HG03442 (cell line): ENCODE data around the gene MCC.
A peak's percentile ranks its signal among the peaks of the same experiment; 100 is the strongest.

Source experiments
- ATAC-seq: cut with Tn5 transposase; IDR thresholded peaks from one replicate; pipeline ENCODE4 v1.9.1; 2021; ENCODE audit warnings: mild to moderate bottlenecking, moderate library complexity; ENCODE audit not compliant: unreplicated experiment

MCC gene

DNA sequence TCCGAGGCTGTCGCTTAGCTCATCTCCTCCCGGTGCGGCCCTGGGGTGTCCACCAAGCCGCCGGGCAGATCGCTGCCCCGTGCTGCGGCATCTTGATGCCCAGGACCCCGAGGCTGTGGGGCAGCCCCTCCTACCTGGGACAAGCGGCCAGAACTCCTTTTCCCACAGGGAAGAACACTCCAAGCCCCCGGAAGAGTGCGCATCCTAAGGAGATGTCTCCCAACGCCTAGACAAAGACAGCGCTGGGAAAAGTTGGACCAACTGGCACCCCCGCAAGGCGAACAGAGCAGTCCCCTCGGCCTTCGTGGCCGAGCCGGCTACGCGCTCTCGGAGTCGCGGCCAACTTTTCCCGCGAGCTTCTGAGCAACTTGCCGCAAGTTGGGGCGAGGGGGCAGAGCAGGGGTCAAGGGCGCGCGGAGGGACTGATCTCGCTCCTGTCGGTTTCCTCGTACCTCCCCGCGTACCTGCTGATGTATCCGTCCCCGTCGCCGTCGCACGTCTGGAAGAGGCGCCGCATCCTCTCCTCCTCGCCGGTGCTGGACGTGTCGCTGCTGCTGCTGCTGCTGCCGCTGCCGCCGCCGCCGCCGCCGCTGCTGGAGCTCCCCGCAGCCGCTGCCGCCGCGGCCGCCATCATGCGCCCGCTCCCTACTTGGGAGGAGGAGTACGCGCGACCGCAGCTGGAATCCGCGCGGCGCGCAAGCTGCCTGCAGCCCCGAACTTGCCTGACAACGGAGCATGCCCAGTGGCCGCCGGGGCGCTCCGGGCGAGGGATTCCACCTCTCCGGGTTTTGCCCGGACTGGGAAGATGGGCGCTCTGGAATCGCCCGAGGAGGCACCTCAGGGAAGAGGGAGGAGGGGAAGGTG lies at the start of gene MCC:
MCC (minus strand) TSS at position 673 of the 864 bp plus-strand sequence.
- ATAC-seq = no peak

DNA sequence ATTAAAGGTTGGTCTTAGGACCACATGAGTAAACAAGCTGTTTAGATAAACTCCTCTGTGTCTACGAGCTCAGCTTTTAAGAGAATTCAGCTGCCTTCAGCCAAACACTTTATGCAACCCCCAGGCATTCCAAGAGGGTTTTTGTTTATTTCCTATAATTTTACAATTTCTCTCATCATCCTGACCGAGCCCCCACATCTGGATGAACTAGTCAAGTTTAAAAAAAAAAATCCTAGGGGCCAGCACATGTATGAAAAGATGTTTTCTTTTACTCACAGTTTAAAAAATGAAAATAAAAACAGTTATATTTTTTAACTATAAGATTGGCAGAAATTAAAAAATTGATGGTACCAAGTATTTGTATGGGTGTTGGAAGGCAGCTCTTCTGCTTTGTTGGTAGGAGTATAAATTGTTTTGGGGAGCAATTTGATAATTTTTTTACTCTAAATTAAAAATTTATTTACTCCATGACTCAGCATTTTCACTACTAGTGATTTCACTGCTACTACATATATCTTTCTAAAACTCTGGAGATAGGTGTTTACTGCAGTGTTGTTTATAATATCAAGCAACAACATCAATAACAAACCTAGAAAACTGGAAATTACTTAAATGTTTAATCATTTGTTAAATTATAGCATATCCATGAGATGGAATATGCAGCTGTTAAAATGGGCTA lies 43.4 kb upstream of the MCC start:
- no peak for ATAC-seq

DNA sequence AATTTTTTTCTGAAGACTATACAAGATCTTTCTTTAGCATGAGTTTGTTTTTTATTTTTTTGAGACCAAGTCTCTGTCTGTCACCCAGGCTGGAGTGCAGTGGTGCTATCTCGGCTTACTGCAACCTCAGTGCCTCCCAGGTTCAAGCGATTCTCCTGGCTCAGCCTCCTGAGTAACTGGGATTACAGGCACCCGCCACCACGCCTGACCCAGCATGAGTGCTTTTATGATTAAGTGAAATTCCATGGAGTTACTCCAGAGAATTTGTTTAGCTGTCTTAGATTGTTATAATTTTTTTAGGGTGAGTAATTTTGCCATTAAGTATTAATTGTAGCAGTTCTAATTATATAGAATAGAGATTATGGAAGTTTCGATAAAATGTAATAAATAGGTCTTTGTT lies 39.5 kb upstream of the MCC start:
- no peak for ATAC-seq

DNA sequence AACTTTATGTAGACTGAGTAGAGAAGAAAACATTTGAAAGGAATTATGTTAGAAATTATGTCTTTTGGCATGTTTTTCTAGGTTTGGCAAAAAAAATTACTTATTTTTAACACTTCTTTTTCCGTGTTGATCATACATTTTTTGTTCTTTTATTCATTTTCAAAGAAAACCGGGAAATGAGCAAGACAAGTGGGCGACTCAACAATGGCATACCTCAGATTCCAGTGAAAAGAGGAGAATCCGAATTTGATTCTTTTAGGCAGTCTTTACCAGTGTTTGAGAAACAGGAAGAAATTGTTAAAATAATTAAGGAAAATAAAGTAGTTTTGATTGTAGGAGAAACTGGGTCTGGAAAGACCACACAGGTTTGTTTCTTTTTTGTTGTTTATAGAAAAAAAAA lies 38.2 kb upstream of the MCC start:
- no peak for ATAC-seq

DNA sequence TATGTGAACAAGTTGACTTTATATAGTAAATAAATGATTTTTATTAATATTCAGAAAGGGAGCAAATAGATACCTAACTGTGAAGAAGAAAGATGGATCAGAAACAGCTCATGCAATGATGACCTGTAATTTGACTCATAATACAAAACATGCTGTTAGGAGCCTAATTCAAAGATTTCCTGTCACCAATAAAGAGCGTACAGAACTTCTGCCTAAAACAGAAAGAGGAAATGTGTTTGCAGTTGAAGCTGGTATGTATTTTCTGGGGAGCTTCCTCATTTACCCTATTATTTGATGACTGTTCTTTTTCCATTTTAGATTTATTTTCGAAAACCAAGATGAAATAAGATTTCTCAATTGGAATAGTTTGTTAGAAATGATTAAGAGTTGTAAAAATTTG lies 36.7 kb upstream of the MCC start:
- peak; percentile 61 for ATAC-seq

DNA sequence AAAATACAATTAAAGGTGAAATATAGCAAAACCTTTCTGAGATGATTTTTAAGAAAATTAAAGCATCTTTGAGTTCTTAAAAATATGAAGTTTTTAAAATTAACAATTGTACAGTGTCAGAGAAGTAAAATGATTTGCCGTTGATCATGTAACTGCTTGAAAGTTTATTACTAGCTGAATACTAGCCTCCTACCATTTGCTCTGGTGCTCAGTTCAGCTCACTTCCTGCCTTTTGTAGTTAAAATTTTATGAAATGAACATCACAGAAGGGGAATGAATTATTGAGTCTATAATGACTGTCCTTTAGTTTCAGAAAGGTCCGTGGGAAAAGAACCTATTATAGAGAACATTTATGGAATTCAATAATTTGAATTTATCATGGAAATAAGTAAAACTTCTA lies 34.9 kb upstream of the MCC start:
- no peak for ATAC-seq

DNA sequence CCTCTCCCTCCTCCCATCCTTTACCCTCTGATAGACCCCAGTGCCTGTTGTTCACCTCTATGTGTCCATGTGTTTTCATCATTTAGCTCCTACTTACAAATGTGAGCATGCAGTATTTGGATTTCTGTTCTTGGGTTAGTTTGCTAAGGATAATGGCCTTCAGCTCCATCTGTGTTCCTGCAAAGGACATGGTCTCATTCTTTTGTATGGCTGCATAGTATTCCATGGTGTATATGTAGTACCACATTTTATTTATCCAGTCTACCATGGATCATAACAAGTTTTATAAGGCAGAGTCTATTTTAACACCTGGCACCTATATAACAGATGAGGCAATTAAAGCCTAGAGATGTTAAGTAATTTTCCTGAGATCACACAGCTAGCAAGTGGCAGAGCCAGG lies 32.6 kb upstream of the MCC start:
- no peak for ATAC-seq

DNA sequence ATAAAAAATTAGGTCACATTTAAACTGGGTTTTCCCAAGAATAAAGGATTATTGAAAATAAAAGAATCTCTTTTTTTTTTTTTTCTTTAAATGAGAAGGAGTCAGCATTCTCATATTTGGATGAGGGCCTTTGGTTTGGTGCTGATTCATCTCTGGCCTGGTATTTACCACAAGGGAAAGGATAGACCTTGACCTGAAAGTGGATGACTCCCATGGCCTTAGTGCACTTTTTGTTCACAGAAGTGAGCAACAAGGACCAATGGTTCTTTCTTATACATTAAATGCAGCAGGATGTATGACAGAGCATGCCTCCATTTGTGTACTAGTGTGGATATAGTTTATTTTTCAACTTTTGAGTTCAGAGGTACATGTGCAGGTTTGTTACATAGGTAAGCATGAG lies 32.2 kb upstream of the MCC start:
- ATAC-seq = peak; percentile 83

DNA sequence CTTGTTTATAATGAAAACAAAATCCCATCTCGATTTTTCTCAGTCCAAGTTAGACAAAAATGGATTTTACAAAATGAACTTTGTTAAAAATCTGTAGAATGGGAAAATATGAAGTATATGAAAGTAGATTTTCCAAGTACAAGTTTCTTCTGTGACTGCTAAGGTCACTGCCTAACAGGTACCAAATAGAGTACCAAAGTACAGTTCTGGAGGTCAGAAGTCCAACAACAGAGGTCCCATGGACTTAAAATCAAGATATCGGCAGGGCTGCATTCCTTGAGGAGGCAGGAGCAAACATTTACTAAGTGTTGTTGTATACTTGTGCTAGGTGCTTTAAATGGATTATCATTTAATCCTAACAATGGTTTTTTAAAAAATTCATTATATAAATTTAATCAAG lies 31.2 kb upstream of the MCC start:
- ATAC-seq = no peak

DNA sequence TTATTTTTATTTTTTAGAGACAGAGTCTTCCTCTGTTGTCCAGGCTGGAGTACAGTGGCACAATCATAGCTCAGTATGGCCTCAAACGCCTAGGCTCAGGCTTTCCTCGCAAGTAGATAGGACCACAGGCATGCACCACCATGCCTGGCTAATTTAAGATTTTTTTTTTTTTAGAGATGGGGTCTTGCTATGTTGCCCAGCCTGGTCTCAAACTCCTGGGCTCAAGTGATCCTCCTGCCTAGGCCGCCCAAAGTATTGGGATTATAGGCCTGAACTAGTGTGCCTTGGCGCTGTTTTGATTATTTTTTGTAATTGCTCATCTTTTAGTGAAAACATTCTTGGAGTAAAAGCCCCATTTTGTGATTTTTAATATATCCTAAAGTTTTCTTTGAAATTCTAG lies 30.6 kb upstream of the MCC start:
- no peak for ATAC-seq

DNA sequence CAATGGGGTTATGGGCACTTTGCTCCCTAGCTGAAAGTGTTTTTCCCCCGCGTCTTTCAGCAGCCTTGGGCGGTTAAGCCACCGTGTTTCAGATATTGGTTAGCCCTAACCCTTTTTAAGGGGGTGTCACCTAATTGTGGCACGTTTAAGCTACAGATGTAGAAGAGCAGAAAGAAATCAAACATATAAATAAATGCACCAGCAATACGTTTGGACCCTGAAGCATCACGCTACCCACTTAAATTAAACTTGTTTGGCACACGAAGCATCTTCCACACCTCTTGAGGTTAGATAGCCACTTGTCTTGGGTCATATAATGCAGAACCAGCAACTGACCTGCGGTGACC lies 26.0 kb upstream of the MCC start:
- no peak for ATAC-seq

DNA sequence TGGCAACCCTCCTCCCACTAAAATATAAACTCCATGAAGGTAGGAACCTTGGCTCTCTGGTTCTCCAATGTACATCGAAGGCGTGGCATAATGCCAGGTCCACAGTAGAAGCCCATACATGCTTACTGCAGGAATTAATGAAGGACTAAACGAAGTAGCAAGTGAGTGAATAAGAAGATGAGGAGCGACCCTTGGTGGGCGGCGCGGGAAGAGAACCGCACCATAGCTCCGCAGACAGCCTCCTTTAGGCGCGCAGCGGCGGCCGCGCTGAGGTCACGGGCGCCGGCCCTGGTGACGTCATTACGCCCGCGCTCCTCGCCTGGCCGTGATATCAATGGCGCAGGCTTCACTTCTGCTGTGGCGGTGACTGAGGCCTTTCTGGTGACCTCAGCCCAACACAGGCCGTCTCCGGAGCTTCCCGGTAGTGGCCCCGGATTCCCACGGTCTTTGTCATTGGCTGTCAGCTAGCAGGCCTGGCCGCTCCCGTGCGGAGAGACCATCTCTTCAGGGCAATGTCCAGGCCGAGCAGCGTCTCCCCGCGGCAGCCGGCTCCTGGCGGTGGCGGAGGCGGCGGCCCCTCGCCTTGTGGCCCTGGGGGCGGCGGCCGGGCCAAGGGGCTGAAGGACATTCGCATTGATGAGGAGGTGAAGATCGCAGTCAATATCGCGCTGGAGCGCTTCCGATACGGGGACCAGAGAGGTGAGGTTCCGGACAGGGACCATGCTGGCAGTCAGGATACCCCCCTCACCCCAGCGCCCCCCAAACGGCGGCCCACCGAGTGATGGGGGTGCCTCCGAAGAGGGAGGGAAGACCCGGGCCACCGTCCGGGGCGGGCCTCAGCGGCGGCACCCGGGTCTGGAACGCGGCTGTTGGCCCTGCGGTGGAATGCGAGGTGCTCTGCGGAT lies 25.4 kb upstream of the MCC start, which contains the start of gene YTHDC2:
YTHDC2 (plus strand) TSS at position 311 of the 905 bp plus-strand sequence; CDS start at position 513, 202 bp downstream.
- ATAC-seq = peak; percentile 98

DNA sequence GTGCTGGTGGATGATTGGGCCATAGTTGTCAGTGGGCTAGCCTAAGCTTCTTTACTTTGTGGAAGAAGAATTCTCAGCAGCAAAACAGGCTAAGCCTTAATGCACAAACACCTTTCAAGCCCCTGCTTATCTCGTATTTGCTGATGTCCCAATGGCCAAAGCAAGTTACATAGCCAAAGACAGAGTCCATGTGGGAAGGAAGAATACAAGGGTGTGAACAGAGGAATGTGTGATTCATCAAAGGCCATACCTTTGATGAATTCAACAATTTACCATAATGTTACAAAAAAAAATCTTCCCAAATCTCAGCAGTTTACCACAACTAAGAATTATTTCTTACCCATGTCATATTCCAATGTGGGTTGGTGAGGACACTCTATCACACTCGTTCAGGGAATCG lies 24.1 kb upstream of the MCC start:
- no peak for ATAC-seq

DNA sequence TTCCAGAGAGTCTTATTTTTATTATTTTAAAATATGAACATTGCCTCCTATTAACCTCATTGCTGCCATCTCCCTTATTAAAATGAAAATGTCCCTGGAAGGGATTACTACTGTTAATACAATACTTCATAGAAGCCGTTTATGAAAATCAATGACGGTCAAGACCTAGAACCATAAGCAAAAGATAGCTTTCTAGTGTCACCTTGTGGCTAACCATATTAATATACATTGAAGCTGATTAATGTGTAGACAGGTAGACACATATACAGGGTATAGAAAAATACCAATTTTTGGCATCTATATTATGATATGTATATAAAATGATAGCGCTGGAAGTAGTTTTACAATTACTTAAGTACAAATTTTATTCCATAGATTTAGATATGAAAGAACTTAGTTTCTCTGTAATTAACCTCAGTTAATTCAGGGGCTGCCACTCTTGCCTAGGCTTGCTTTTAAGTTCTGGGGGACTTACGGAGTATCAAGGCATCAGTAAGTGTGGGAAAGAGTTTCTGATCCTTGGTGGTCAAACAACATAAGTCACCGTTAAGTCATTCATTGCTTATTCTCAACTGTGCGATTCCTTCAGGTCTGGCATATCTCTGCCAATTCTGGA lies 22.7 kb upstream of the MCC start:
- ATAC-seq = no peak

DNA sequence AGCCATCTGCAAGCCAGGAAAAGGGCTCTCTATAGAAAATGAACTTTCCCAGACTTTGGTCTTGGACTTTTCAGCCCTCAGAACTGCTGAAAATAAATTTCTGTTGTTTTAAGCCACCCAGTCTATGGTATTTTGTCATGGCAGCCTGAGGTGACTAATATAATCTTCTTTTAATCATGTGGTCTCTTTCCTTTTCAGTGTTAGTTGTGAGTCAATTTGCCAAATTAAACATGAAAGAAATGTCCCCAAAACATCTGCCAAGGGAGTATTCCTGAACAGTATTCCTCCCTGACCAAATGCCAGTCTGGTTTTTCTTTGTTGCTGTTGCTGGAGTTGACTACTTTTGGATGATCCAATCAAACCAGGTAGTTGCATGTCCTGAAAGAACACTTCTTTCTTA lies 20.5 kb upstream of the MCC start:
- ATAC-seq = no peak

DNA sequence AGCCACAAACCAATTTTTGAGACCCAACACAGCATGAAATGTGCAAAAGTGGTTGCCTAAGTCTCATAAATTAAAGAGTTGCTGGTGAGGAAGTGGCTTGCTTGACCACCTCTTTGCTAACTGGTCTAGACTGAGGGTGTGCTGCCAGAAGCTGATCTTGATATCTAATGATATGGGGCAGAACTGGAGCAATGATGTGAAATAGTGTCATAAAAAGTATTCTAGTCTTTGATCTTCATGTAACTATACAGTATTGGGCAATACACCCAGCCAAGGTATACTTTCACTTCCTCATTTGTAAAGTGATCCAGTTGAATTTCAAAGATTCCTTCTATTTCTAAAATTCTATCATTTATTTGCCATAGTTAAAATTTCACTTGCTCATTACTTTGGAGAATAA lies 19.3 kb upstream of the MCC start:
- ATAC-seq = peak; percentile 29

DNA sequence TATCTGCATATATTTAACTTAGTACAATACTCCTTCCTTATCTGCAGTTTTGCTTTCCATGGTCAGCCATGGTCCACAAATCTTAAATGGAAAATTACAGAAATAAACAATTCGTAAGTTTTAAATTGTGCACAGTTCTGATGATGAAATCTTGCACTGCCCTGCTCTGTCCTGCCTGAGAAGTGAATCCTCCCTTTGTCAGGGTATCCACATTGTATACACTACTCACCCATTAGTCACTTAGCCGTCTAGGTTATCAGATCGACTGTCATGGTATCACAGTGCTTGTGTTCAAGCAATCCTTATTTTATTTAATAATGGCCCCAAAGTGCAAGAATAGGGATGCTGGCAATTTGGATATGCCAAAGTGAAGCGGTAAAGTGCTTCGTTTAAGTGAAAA lies 16.9 kb upstream of the MCC start:
- ATAC-seq = no peak

DNA sequence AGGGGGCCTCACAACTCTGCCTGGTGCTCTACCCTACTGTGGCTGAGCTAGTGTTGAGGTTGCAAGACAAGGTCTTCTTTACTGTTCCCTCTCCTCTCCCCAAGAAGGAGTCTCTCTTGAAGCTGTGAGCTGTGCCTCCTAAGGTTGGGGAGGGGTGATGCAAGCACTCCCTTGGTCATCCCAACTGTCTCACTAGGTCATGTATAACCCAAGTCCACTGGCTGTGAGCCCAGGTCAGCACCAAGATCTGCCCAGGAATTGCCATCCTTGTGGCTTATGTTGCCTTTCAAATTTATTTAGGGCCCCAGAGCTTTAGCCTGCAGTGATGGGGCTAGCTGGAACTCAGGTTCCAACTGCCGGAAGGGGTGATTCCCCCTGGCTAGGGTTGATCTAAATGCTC lies 14.9 kb upstream of the MCC start:
- ATAC-seq = no peak

DNA sequence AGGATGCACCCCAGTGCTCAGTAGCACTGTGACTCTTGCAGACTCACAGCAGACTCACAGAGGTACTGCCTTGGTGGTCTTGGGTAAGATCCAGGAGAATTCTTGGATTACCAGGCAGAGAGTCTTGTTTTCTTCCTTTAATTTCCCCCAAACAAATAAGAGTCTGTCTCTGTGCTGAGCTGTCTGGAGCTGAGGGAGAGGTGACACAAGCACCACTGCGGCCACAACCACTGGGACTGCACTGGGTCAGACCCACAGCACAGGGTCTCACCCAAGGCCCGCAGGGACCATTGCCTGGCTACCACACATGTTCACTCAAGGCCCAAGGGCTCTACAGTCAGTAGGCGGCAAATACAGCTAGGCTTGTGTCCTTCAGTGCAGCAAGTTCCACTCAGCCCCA lies 13.8 kb upstream of the MCC start:
- no peak for ATAC-seq

DNA sequence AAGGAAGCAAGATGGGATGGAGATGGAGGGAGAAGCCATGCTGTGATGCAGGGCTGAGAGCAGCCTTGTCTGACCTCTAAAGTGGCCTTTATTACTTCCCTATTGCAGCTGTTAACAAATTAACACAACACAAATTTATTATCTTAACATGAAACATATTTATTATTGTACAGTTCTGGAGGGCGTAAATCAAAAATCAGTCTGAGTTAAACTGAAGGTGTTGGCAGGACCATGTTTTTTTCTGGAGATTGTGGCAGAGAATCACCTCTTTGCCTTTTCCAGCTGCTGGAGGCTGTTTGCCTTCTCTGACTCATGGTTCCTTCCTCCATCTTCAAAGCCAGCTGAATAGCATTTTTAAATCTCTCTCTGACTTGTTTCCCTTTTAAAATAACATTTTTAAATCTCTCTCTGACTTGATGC lies 7.2 kb upstream of the MCC start:
- ATAC-seq = no peak

DNA sequence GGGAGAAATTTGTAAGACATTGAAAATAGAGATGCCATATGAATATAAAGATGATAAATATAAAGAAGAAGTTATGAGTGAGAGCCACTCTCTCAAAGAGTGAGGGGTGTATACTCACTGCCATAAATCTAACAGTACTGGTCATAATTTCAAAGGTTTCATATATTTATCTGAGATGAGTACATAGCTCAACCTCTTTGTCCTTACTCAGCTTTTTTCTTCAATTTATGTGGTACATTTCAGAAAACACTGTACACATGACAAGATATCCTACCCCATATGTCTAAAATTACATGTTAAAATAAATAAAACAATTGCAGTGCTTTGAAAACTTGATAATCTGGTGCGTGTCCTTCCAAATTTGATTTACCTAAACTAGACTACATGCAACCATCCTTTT lies 5.2 kb upstream of the MCC start:
- no peak for ATAC-seq
